HTR-8/SVneo (cell line): Measurements from ENCODE around the gene OR6C6.
"Not testable (repeated sequence)": the region's sequence is repeated elsewhere in the genome, so short reads cannot be mapped to it uniquely, and the experiment has no call there.

ENCODE experiments used
- DNase-seq: peaks from one replicate; pipeline ENCODE4 v3.0.0; 2011; ENCODE audit warnings: low spot score, mixed read lengths; ENCODE audit not compliant: insufficient read length
- FAIRE-seq: peaks from 2 replicates; lab custom pipeline; 2011; peaks lifted over from hg19 to GRCh38; lab: Jason Lieb, UNC

The OR6C6 gene

GRCh38 chr12:55296469-55296868 lies at the start of gene OR6C6:
OR6C6 (minus strand) TSS chr12:55296569; CDS start chr12:55295232, 1,337 bp downstream.
- DNase-seq (no peak), FAIRE-seq (no peak)

GRCh38 chr12:55336002-55336401 lies 39.6 kb upstream of the OR6C6 start:
- FAIRE-seq (no peak), DNase-seq (no peak)

GRCh38 chr12:55330446-55330845 lies 34.1 kb upstream of the OR6C6 start, which contains the start of gene OR6C3:
OR6C3 (plus strand) TSS chr12:55330746; CDS start chr12:55331701, 955 bp downstream.
- no peak for DNase-seq
- no peak for FAIRE-seq

GRCh38 chr12:55325801-55326200 lies 29.4 kb upstream of the OR6C6 start:
- not testable (repeated sequence) for DNase-seq, FAIRE-seq

GRCh38 chr12:55320201-55320600 lies 23.8 kb upstream of the OR6C6 start:
- FAIRE-seq (no peak), DNase-seq (no peak)

GRCh38 chr12:55314043-55314442 lies 17.7 kb upstream of the OR6C6 start, which contains the start of gene OR6C1:
OR6C1 (plus strand) TSS chr12:55314343; CDS start chr12:55320600, 6,257 bp downstream.
- DNase-seq (no peak), FAIRE-seq (no peak)

GRCh38 chr12:55289999-55290398 lies 6.4 kb downstream of the OR6C6 start:
- FAIRE-seq (no peak), DNase-seq (no peak)

- DNase-seq (no peak), FAIRE-seq (no peak)
Observed at GRCh38 chr12:55280991-55281390, 15.4 kb downstream of the OR6C6 start.

GRCh38 chr12:55258303-55258702 lies 38.1 kb downstream of the OR6C6 start:
- FAIRE-seq (no peak), DNase-seq (no peak)

- DNase-seq (no peak), FAIRE-seq (no peak)
Observed at GRCh38 chr12:55256831-55257230, 39.5 kb downstream of the OR6C6 start.

GRCh38 chr12:55253281-55253680 lies 43.1 kb downstream of the OR6C6 start:
- no peak for FAIRE-seq
- DNase-seq, result no peak

GRCh38 chr12:55250944-55251343 lies 45.4 kb downstream of the OR6C6 start:
- DNase-seq (no peak), FAIRE-seq (no peak)

- DNase-seq (no peak), FAIRE-seq (no peak)
Observed at GRCh38 chr12:55246159-55246558, 50.2 kb downstream of the OR6C6 start.

GRCh38 chr12:55244309-55244708 lies 52.1 kb downstream of the OR6C6 start, which contains the start of gene OR6C74:
OR6C74 (plus strand) TSS chr12:55244609; CDS start chr12:55247288, 2,679 bp downstream.
- FAIRE-seq, result no peak
- DNase-seq, result no peak
